ENCODE measurements around the gene MICAL2. TPM values are rescaled to one million over a fixed set of nuclear protein-coding genes. Genes with fewer than 3 reads are reported as not detected.

The MICAL2 gene
- total and polyA plus RNA-seq, 2 of the 8 experiments (the other 6 are each of a cell fraction or from before 2014, with no cell fraction given) = 1.3 to 4.1 TPM

- H3K9me3 ChIP-seq (ENCODE audit: insufficient read depth in 2 of 2, low read depth in 1 of 2, low read length in 1 of 2) = no peaks in the 10 kb centered on the region
- FAIRE-seq (no peak), DNase-seq (ENCODE audit: low read depth in 1 of 2, low spot score in 2 of 2) (no peak)
- no peak overlapping the region for H4K91ac ChIP-seq (replicated peaks; ENCODE audit: insufficient read length, low read length)
- no peak overlapping the region for H3K4me3 ChIP-seq (ENCODE audit: extremely low read depth in 1 of 4, insufficient read depth in 2 of 4, low read depth in 3 of 4, low read length in 4 of 4)
- H2BK20ac ChIP-seq (ENCODE audit: low read length) = no peak overlapping the region
- no peak overlapping the region for H2BK5ac ChIP-seq (ENCODE audit: low read depth, low read length)
- no peak overlapping the region for H2AK5ac ChIP-seq (ENCODE audit: low read depth, low read length)
- no peak overlapping the region for H2AFZ ChIP-seq (ENCODE audit: low read length)
- H3K4me1 ChIP-seq (replicated peaks in 1 of 4; ENCODE audit: control insufficient read depth in 3 of 4, insufficient read depth in 4 of 4, low read length in 3 of 4) = no peaks in the 10 kb centered on the region; a peak in 1 of 7 replicates
- H3K18ac ChIP-seq (ENCODE audit: extremely low read depth, low read length) = no peak overlapping the region
- H3K36me3 ChIP-seq (ENCODE audit: control insufficient read depth in 2 of 4, insufficient read depth in 4 of 4, low read length in 3 of 4) = no peaks in the 10 kb centered on the region
- H3K4ac ChIP-seq (replicated peaks; ENCODE audit: insufficient read length, low read depth, low read length) = no peak overlapping the region
- no peak overlapping the region for H3K14ac ChIP-seq (ENCODE audit: insufficient read length)
- H4K20me1 ChIP-seq (replicated peaks in 1 of 2; ENCODE audit: control insufficient read depth in 1 of 2, insufficient read depth in 2 of 2, low read length in 2 of 2) = no peaks in the 10 kb centered on the region
- no peaks in the 10 kb centered on the region; the same call in 1 of the 2 replicates for H3K23me2 ChIP-seq (ENCODE audit: low read depth, low read length)
- H3K4me2 ChIP-seq (ENCODE audit: insufficient read depth in 1 of 2, low read depth in 2 of 2, low read length in 2 of 2) = no peak overlapping the region
- H4K8ac ChIP-seq (ENCODE audit: extremely low read depth, insufficient read depth, low read length) = no peak overlapping the region
- no peaks in the 10 kb centered on the region for H3K79me2 ChIP-seq (ENCODE audit: control insufficient read depth in 1 of 2, insufficient read depth in 2 of 2, low read length in 2 of 2)
- 0 out of 2 replicates have a peak overlapping the region, but pooled peaks have one; percentile 21 for H2BK15ac ChIP-seq (ENCODE audit: low read length)
- no peak overlapping the region for H2BK12ac ChIP-seq (ENCODE audit: low read depth, low read length)
- CTCF ChIA-PET (ENCODE audit: partially characterized antibody) = interaction anchor here (0.5 to 22.1 kb wide), 2 partner anchors 9 to 225 kb away, joined by 4 to 403 read pairs; no protein-coding TSS in a partner anchor
- no peak overlapping the region for H2BK120ac ChIP-seq (replicated peaks; ENCODE audit: low read depth, low read length)
- no peak overlapping the region for H4K5ac ChIP-seq (ENCODE audit: insufficient read length, low read depth, low read length)
- no peak overlapping the region for H3K23ac ChIP-seq (ENCODE audit: insufficient read length)
- POLR2A ChIA-PET (ENCODE audit: partially characterized antibody) = no interaction called here
- 87% methylated on average over 14 of the region's 14 CpGs; no CpG with 5 or more reads in 1 of the 2 experiments for WGBS, 2 experiments (ENCODE audit: extremely low coverage in 1 of 2, insufficient coverage in 1 of 2, insufficient read length in 1 of 2, insufficient replicate concordance in 2 of 2, low coverage in 1 of 2, low lambda C conversion rate in 2 of 2, missing lambda C conversion rate in 1 of 2)
- no peak overlapping the region for H3K9ac ChIP-seq (replicated peaks in 1 of 4; ENCODE audit: extremely low read depth in 1 of 4, low read depth in 3 of 4, low read length in 3 of 4)
- H3K27me3 ChIP-seq (replicated peaks in 1 of 4; ENCODE audit: control insufficient read depth in 3 of 4, extremely low read depth in 1 of 4, insufficient read depth in 3 of 4, low read length in 3 of 4) = no peaks in the 10 kb centered on the region
- TF ChIP-seq FOSL1 (IDR thresholded peaks at IDR 0.05; ENCODE audit: insufficient read depth, low read depth, low read length) = no peak
- no peak for TF ChIP-seq POLR2AphosphoS5 (IDR thresholded peaks at IDR 0.05; ENCODE audit: low read depth, low read length)
- TF ChIP-seq TAF1 (IDR thresholded peaks at IDR 0.05; ENCODE audit: low read depth, low read length) = no peak
- H3K27ac ChIP-seq (ENCODE audit: low read depth, low read length) = no peak overlapping the region
- no peak overlapping the region for H3K56ac ChIP-seq (replicated peaks; ENCODE audit: insufficient read length, low read depth, low read length)
- no peaks in the 10 kb centered on the region for H3K79me1 ChIP-seq (ENCODE audit: low read depth, low read length)
Observed at GRCh38 chr11:12274558-12275197, 164.3 kb downstream of the MICAL2 start.

Data from H1 (cell line).